Cardiac septum (tissue), 1 donor: ENCODE data around the gene ATAD3B. TPM values are rescaled to one million over a fixed set of nuclear protein-coding genes. Genes with fewer than 3 reads are reported as not detected.
A peak's percentile ranks its signal among the peaks of the same experiment; 100 is the strongest.
"Not testable (repeated sequence)": the region's sequence is repeated elsewhere in the genome, so short reads cannot be mapped to it uniquely, and the experiment has no call there.

Experiments
- DNase-seq: peaks from one replicate; pipeline ENCODE4 v3.0.0-alpha.2; 2020; ENCODE audit warnings: low spot score
- intact Hi-C: fragments of 100-400 bp; cut with DNase I; formaldehyde crosslinking; loops from one replicate; pipeline ENCODE4 v1.14.0; 2022
- long read RNA-seq: library from polyadenylated mRNA; unstranded; transcript quantifications from one replicate; pipeline ENCODE4 v2.0.0, GENCODE V29; 2021
- total RNA-seq: library from RNA; stranded (reverse); fragmentation: NEBNext Ultra II Directional; extraction: Animal tissue kit (Norgen Biotek cat#: 25700); gene quantifications from one replicate; pipeline ENCODE4 v1.2.1, GENCODE V29; 2021
- donor health status: DM: no; HTN: no; CAD: no.

The ATAD3B gene, protein sequence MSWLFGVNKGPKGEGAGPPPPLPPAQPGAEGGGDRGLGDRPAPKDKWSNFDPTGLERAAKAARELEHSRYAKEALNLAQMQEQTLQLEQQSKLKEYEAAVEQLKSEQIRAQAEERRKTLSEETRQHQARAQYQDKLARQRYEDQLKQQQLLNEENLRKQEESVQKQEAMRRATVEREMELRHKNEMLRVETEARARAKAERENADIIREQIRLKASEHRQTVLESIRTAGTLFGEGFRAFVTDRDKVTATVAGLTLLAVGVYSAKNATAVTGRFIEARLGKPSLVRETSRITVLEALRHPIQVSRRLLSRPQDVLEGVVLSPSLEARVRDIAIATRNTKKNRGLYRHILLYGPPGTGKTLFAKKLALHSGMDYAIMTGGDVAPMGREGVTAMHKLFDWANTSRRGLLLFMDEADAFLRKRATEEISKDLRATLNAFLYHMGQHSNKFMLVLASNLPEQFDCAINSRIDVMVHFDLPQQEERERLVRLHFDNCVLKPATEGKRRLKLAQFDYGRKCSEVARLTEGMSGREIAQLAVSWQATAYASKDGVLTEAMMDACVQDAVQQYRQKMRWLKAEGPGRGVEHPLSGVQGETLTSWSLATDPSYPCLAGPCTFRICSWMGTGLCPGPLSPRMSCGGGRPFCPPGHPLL
- total RNA-seq = 13.7 TPM
- long read RNA-seq, partial matches to known transcripts = 7 of 16 reads
- long read RNA-seq, other reads (novel, unspliced or antisense) = 7 of 16 reads

DNA sequence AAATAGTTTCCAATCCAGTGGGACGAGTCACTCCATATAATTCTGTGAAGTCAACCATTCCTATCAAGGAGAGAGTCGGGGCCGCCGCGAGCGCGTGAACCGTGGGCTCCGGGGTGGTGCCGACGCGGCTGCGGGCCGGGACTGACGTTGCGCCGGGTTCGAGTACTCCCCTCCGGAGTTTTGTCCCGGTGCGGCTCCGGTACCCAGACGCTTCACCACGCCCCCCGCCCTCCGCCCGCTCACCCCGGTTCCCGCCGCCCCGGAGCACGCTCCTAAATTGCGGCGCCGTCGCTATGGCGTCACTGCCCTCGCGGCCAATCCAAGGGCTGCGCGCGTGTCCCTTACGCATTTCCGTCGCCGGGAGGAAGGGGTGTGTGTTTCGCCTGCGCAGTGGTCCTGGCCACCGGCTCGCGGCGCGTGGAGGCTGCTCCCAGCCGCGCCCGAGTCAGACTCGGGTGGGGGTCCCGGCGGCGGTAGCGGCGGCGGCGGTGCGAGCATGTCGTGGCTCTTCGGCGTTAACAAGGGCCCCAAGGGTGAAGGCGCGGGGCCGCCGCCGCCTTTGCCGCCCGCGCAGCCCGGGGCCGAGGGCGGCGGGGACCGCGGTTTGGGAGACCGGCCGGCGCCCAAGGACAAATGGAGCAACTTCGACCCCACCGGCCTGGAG, at the start of gene ATAD3B:
Gene ATAD3B (plus strand): TSS at position 377 of the 664 bp plus-strand sequence. CDS start 120 bp downstream, at position 497.
- peak; percentile 96 for DNase-seq
- intact Hi-C loops = loop anchor here (2.0 kb wide), 2 partner anchors 39 to 71 kb away; no protein-coding TSS in a partner anchor

DNA sequence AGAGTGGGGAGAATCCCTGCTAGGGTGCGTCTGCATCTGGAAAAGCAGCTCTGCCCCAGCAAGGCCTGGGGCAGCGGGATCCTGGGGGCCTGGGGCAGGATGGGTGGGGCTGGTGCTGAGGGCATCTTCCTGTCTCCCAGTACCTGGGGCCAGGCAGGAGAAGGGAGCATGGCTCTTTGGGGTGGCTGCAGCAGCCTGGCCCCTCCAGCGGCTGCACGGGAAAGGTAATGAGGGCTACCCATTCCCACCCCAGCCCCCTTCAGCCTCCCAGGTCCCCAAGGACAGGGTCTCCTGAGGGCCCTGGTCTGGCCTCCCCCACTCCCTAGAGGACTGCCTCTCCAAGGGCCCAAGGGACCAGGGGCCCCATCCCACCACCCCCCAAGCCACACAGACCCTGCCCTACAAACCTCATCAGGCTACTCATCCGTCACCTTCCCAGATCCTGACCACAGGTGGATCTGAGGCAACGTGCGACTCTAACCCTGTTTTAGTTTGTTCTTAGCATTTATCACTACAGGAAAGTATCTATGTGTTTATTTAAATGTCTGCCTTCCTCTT, 49.6 kb upstream of the ATAD3B start:
- intact Hi-C loops = no loop called here
- DNase-seq = no peak

- DNase-seq = no peak
- intact Hi-C loops = no loop called here
Observed at GRCh38 chr1:1422465-1423244, 48.9 kb upstream of the ATAD3B start.

DNA sequence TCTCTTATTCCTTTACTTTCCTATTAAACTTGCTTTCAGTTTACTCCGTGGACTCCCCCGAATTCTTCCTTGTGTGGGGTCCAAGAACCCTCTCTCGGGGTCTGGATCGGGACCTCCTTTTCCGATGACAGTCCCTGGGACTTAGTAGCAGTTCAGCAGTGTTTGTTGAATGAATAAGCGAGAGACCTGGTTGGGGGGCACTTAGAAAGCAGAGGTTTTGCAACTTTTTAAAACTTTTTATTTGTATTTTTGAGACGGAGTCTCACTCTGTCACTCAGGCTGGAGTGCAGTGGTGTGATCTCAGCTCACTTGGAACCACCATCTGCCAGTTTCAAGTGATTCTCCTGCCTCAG, 48.3 kb upstream of the ATAD3B start:
- intact Hi-C loops = no loop called here
- DNase-seq = no peak

- intact Hi-C loops = no loop called here
- DNase-seq = no peak
Observed at GRCh38 chr1:1424707-1425106, 46.9 kb upstream of the ATAD3B start.

DNA sequence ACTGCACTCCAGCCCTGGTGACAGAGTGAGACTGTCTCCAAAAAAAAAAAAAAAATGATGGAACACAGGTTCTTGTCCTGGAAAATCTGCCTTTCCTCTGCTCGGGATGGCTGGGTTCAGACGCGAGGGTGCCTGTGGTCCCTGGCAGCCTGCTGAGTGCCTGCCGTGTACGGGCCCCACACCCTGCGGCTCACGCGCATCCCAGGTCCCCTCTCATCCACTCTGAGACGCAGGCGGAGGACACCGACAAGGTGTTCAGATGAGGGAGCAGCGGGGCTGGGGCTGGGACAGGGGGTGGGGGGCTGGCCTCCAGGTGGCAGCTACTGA, 46.2 kb upstream of the ATAD3B start:
- intact Hi-C loops = no loop called here
- DNase-seq = no peak

- DNase-seq = no peak
- intact Hi-C loops = no loop called here
Observed at GRCh38 chr1:1425753-1426495, 45.6 kb upstream of the ATAD3B start.

DNA sequence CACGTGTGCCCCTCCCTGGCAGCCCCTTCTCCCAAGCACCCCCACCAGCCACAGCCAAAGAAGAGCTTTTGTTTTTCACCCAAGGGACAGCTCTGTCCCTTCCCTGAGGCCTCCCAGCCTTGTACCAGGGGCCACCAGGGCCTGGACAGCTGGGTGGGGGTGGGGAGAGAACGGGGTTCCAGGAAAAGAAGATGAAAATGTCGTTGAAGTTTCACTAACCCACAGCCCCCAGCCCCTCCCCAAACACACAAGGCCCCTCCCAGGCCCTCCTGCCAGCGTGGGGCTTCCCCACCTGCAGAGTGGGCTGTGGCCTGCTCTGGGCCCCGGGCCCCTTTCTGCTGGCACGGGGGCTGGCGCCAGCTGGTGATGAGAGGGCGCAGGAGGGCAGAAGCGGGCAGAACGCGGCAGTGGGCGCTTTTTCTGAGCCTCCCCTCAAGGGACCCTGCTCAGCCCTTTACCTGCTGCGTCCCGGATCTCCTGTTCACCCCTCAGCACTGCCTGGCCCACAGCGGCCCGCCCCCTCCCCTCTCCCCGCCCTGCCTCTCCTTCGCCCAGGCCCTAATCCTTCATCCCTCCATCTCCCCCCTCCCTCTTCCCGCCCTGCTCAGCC, 45.0 kb upstream of the ATAD3B start:
- intact Hi-C loops = no loop called here
- DNase-seq = no peak

- no peak for DNase-seq
- intact Hi-C loops = no loop called here
Observed at GRCh38 chr1:1427106-1427819, 44.3 kb upstream of the ATAD3B start.

DNA sequence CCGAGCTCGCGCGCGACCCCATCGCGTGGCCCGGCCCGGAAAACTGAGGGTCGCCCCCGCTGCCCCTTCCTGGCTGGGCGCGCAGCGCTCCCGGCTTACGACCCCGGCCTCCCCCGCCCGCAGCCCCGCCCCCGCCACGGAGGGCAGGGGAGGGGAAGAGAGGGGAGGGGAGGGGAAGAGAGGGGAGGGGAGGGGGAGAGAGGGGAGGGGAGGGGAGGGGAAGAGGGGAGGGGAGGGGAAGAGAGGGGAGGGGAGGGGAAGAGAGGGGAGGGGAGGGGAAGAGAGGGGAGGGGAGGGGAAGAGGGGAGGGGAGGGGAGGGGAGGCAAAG, 43.8 kb upstream of the ATAD3B start:
- intact Hi-C loops = no loop called here
- no peak for DNase-seq

DNA sequence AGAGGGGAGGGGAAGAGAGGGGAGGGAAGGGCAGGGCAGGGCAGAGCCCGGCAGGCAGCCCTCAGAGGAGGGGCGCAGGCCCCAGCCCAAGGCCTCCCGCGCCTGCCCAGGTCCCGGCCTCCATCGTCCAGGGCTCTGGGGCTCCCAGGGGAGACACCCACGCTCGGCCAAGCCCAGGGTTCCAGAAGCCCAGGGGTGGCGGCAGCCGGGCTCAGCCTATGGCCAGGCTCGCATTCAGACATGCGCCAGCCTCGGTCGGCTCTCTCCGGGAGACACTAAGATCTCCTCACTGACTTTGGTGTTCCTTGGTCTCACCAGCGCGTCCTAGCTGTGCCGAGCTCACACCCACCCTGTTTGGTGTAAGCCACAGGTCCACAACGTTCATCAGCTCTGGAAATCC, 43.4 kb upstream of the ATAD3B start:
- intact Hi-C loops = no loop called here
- DNase-seq = no peak

- DNase-seq, intact Hi-C loops: not testable (repeated sequence)
Observed at GRCh38 chr1:1428967-1429366, 42.6 kb upstream of the ATAD3B start.

DNA sequence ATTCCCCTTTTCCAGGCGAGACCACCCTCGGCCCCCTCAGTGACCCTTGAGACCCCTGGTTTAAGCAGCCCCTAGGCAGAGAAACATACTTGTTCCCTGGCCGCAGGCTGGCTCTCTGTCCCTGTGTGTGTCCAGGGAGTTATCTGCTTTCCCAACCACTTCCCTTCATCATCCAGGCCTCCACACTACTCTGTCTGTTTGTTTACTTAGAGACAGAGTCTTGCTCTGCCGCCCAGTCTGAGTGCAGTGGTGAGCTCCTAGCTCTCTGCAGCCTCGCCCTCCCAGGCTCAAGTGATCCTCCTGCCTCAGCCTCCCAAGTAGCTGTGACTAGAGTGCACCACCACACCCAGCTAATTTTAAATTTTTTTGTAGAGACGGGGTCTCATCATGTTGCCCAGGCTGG, 41.9 kb upstream of the ATAD3B start:
- no peak for DNase-seq
- intact Hi-C loops = loop anchor here (5.0 kb wide), 1 partner anchor 72 kb away; the partner anchor contains the start of gene MXRA8

- intact Hi-C loops = loop anchor here (5.0 kb wide), 1 partner anchor 73 kb away; the partner anchor contains the start of gene MXRA8
- DNase-seq = peak; percentile 83
Observed at GRCh38 chr1:1430114-1430982, 41.2 kb upstream of the ATAD3B start.

DNA sequence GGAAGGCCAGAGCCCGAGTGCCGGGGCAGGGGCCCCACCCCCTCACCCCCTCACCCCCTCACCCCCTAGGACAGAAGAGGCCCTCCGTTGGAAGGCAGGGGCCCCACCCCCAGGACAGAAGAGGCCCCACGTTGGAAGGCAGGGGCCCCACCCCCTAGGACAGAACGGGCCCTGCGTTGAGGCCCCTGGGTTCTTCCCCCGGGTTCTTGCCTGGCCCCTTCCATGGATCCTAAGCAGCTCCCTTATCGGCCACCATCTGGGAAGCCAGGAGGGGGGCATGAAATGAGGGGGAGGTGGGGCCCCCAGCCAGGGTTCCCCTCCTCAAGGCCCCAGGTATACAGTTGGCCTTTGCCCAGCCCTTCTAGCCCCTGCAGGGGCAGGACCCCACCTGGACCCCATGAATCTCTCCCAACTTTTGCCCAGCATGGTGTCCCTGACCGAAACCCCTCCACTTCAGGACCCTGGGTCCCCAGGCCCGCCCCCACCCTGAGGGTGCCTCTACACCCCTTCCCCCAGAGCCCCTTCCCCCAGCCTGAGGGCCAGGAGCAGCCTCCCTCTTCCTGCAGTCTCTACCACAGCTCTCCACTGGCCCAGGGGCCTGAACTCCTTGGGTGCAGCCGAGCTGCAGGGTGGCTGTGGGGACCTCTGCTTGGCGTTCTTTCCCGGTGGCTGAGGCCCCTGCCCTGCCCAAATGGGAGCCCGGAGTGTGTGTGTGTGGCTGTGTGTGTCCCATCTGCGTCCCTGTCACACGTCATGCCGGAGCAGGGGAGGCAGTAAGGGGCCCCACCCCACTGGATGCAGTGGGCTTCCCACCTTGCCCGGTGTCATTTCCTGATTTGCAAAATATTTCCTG, 40.3 kb upstream of the ATAD3B start:
- intact Hi-C loops = loop anchor here (5.0 kb wide), 1 partner anchor 74 kb away; the partner anchor contains the start of gene MXRA8
- DNase-seq = no peak

DNA sequence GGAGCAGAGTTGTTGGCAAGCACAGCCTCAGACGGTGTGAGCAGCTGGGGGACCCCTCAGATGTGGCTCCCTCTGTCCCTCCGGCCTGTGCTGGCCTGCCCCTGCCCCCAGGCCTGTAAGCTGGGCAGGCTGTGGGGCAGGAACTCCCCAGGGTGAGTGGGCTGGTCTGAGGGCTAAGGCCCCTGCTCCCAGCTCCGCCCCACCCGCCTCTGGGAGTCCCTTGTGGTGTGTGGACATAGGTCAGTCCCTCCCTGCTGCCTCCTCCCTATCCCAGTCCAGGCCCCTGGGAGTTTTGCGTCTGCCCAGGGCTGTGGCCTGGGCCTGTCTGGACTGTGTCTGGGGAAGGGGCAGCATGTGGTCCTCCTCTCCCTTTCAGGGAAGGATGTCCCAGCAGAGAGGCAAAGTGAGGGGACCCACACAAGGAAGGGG, 39.7 kb upstream of the ATAD3B start:
- no peak for DNase-seq
- intact Hi-C loops = loop anchor here (5.0 kb wide), 1 partner anchor 75 kb away; the partner anchor contains the start of gene MXRA8
